GM12878 (cell line): ENCODE data around the gene DNA2. TPM values are rescaled to one million over a fixed set of nuclear protein-coding genes. Genes with fewer than 3 reads are reported as not detected.

ENCODE experiments used
- ATAC-seq: fragments of 200-7000 bp; cut with Tn5 transposase; 3 replicates; pipeline ENCODE4 v1.9.1; 2020; ENCODE audit warnings: mild to moderate bottlenecking, moderate library complexity
- BruUV-seq: library from RNA; stranded (reverse); fragments of 400-500 nt; replicated peaks from 2 replicates; lab custom pipeline; 2021; lab: Mats Ljungman, UMichigan
- CTCF ChIA-PET: fragments of 300-600 bp; sonication (Branson Sonifier 250); formaldehyde crosslinking; extraction: SDS; loops from one replicate; lab custom pipeline; 2021; ENCODE audit warnings: inconsistent platforms; lab: Yijun Ruan, JAX
- POLR2A ChIA-PET: fragments of 350-600 bp; formaldehyde crosslinking; extraction: SDS; loops from one replicate; lab custom pipeline; 2021; ENCODE audit warnings: inconsistent platforms; lab: Charles Lee
- RAD21 ChIA-PET: fragments of 300-600 bp; sonication (Branson Sonifier 250); formaldehyde crosslinking; loops from one replicate; lab custom pipeline; 2023; ENCODE audit warnings: antibody characterized with exemption; ENCODE audit not compliant: unreplicated experiment; lab: Charles Lee
- SMC1A ChIA-PET: fragments of 300-600 bp; sonication (Branson Sonifier 250); formaldehyde crosslinking; loops from one replicate; lab custom pipeline; 2023; ENCODE audit not compliant: unreplicated experiment, uncharacterized antibody; lab: Charles Lee
- DNase-seq: peaks from one replicate; pipeline ENCODE4 v3.0.0-alpha.2; 2011; ENCODE audit warnings: low read depth, low spot score
- FAIRE-seq: peaks from 3 replicates; lab custom pipeline; 2011; peaks lifted over from hg19 to GRCh38; lab: Jason Lieb, UNC
- H2AFZ ChIP-seq: 2 replicates; pipeline ENCODE4 v1.6.0; 2011; ENCODE audit warnings: low read depth, low read length, control low read depth; ENCODE audit not compliant: control insufficient read depth
- H3K27ac ChIP-seq: 2 replicates; pipeline ENCODE4 v1.5.1; 2011; ENCODE audit warnings: control low read depth; ENCODE audit not compliant: control insufficient read depth, insufficient read depth
- H3K27me3 ChIP-seq, 2 experiments: replicated peaks in 1 of 2; 2 replicates each; pipeline versions ENCODE4 v1.6.0 to v1.6.1; 2011; ENCODE audit warnings: low read length in 1 of 2; ENCODE audit not compliant: control insufficient read depth in 2 of 2, insufficient read depth in 2 of 2
- H3K36me3 ChIP-seq, 2 experiments: 2 replicates each; pipeline ENCODE4 v1.5.1; 2011; ENCODE audit warnings: low read length in 1 of 2; ENCODE audit not compliant: control insufficient read depth in 2 of 2, insufficient read depth in 2 of 2
- H3K4me1 ChIP-seq: 2 replicates; pipeline ENCODE4 v1.6.1; 2011; ENCODE audit warnings: mild to moderate bottlenecking, low read length, moderate library complexity, mixed read lengths; ENCODE audit not compliant: control insufficient read depth, insufficient read depth
- H3K4me2 ChIP-seq: 2 replicates; pipeline ENCODE4 v1.6.0; 2011; ENCODE audit warnings: control low read depth; ENCODE audit not compliant: control insufficient read depth, insufficient read depth
- H3K4me3 ChIP-seq: fragments of 200-600 bp; sonication (generic); 2 replicates; pipeline ENCODE4 v1.5.1; 2016
- H3K79me2 ChIP-seq: 2 replicates; pipeline ENCODE4 v1.6.0; 2011; ENCODE audit warnings: low read length; ENCODE audit not compliant: control insufficient read depth, insufficient read depth
- H3K9ac ChIP-seq: 2 replicates; pipeline ENCODE4 v1.8.0; 2011; ENCODE audit warnings: low read length, control low read depth, mixed read lengths; ENCODE audit not compliant: control insufficient read depth, insufficient read depth
- H3K9me3 ChIP-seq: replicated peaks from 3 replicates; pipeline ENCODE4 v1.5.1; 2011; ENCODE audit warnings: mild to moderate bottlenecking, low read length; ENCODE audit not compliant: control insufficient read depth, insufficient read depth
- H4K20me1 ChIP-seq: 2 replicates; pipeline ENCODE4 v1.6.0; 2011; ENCODE audit not compliant: control insufficient read depth, insufficient read depth
- CBX5 ChIP-seq: sonication (generic); IDR thresholded peaks from 2 replicates; pipeline ENCODE4 v1.6.1; 2016; ENCODE audit warnings: low read depth, moderate library complexity, mild to moderate bottlenecking, inconsistent platforms
- CUX1 ChIP-seq: IDR thresholded peaks from 2 replicates; pipeline ENCODE4 v1.6.1; 2012; ENCODE audit warnings: improper control_type of control experiment, low read depth, low read length; ENCODE audit not compliant: insufficient replicate concordance
- SRF ChIP-seq, 2 experiments: IDR thresholded peaks; 2 replicates each; pipeline ENCODE4 v1.6.1; 2011; ENCODE audit warnings: low read depth in 2 of 2, low read length in 2 of 2, mild to moderate bottlenecking in 1 of 2, moderate library complexity in 1 of 2
- TCF3 ChIP-seq: IDR thresholded peaks from 2 replicates; pipeline ENCODE4 v1.6.1; 2012; ENCODE audit warnings: low read depth, mild to moderate bottlenecking, low read length, borderline replicate concordance; ENCODE audit not compliant: insufficient read depth
- YBX1 ChIP-seq: fragments of 450-650 bp; IDR thresholded peaks from 2 replicates; pipeline ENCODE4 v1.6.1; 2016; ENCODE audit warnings: antibody characterized with exemption
- WGBS: methylation state at CpG from one replicate; pipeline ENCODE4 v1.1.6; 2016; ENCODE audit warnings: low lambda C conversion rate; ENCODE audit not compliant: insufficient replicate concordance, insufficient coverage; ENCODE audit errors: missing lambda C conversion rate; 5-methylcytosine and 5-hydroxymethylcytosine counted together
- in situ Hi-C: fragments of 300-500 bp; cut with MboI; formaldehyde crosslinking; loops from 9 replicates; pipeline ENCODE4 v1.14.3; 2018; ENCODE audit warnings: mixed read lengths
- intact Hi-C: fragments of 100-400 bp; cut with micrococcal nuclease; formaldehyde crosslinking; loops from one replicate; pipeline ENCODE4 v1.14.2; 2022; ENCODE audit not compliant: unreplicated experiment
- polyA plus RNA-seq, 11 experiments: library from polyadenylated mRNA; depleted of rRNA in 4 of 11; unstranded in 6 of 11; stranded (reverse) in 5 of 11; fragments of >200 nt; fragmentation: Nextera tagmentation in 4 of 11; fragmentation: Illumina TruSeq in 1 of 11; extraction: Ambion mirVana in 4 of 11; extraction: Trizol in 1 of 11; gene quantifications; 1 replicate in 1 of 11; 2 replicates in 10 of 11; pipeline versions ENCODE4 v1.2.1 to v1.2.3, GENCODE V29; 2011 to 2016; ENCODE audit warnings: inconsistent platforms in 2 of 11, missing spikeins in 2 of 11, low read depth in 1 of 11
- total RNA-seq, 4 experiments: library from RNA; depleted of rRNA in 3 of 4; stranded (reverse); fragments of >200 nt in 3 of 4; fragmentation: Illumina TruSeq in 1 of 4; extraction: Trizol in 1 of 4; gene quantifications; 2 replicates each; pipeline versions ENCODE4 v1.2.1 to v1.2.3, GENCODE V29; 2013 to 2021

Gene DNA2
- total and polyA plus RNA-seq, 10 of the 15 experiments (the other 5 are each of a cell fraction or from before 2014, with no cell fraction given): 17.7 to 41.8 (median 28.4) TPM

- POLR2A ChIA-PET: no interaction called here
- Histone ChIP-seq H3K27me3 (no peaks in the 10 kb centered on the region), H3K9ac (no peak overlapping the region), H2AFZ (no peak overlapping the region), H3K36me3 (peaks cover 0 to 5% of the 10 kb centered on the region in 2 experiments; a peak in 1 of 4 replicates), H3K79me2 (no peaks in the 10 kb centered on the region), H3K4me1 (no peaks in the 10 kb centered on the region), H3K4me3 (no peak overlapping the region), H3K9me3 (no peaks in the 10 kb centered on the region), H3K4me2 (no peak overlapping the region), H4K20me1 (no peaks in the 10 kb centered on the region), H3K27ac (no peak overlapping the region)
- TF ChIP-seq CBX5: no peak
- TF ChIP-seq SRF (IDR thresholded peaks at IDR 0.05; ENCODE audit: low read depth in 2 of 2, low read length in 2 of 2): no peak
- TF ChIP-seq YBX1: no peak
- no peak for TF ChIP-seq TCF3
- TF ChIP-seq CUX1: no peak
- RAD21 ChIA-PET: no interaction called here
- intact Hi-C loops: no loop called here
- 100% methylated on average over 1 of the region's 1 CpG for WGBS
- ATAC-seq (no peak), FAIRE-seq (no peak), DNase-seq (no peak)
- no TSS peak for BruUV-seq
- SMC1A ChIA-PET: interaction anchor here (1.0 kb wide), 1 partner anchor 14 kb away, joined by 3 read pairs; no protein-coding TSS in a partner anchor
- CTCF ChIA-PET: interaction anchor here (1.7 kb wide), 1 partner anchor 9 kb away, joined by 7 read pairs; the partner anchor contains the start of gene RUFY2
- in situ Hi-C loops: no loop called here
These were observed 74.8 kb downstream of the DNA2 start for GRCh38 chr10:68397005-68397404.
